Breast epithelium (tissue), 4 donors: ENCODE measurements around the gene FN3K. TPM values are rescaled to one million over a fixed set of nuclear protein-coding genes. Genes with fewer than 3 reads are reported as not detected.

ENCODE experiments used
- DNase-seq, 2 donors: peaks; one replicate each; pipeline ENCODE4 v3.0.0-alpha.2; 2019; ENCODE audit warnings: low spot score in 2 of 2
- H3K27ac ChIP-seq, 2 donors: fragments of 200-600 bp; sonication (generic) in 1 of 2; one replicate each; pipeline ENCODE4 v1.5.1; 2016 to 2019; ENCODE audit warnings: mild to moderate bottlenecking in 1 of 2
- H3K27me3 ChIP-seq, 2 donors: fragments of 200-600 bp; sonication (generic) in 1 of 2; one replicate each; pipeline versions ENCODE4 v1.5.1 to v1.6.0; 2017 to 2019; ENCODE audit warnings: control low read depth in 1 of 2, mild to moderate bottlenecking in 1 of 2
- H3K36me3 ChIP-seq: fragments of 200-600 bp; one replicate; pipeline ENCODE4 v1.5.1; 2019
- H3K4me1 ChIP-seq, 2 donors: fragments of 200-600 bp; sonication (generic); one replicate each; pipeline ENCODE4 v1.5.1; 2016 to 2019; ENCODE audit warnings: control low read depth in 1 of 2
- H3K4me3 ChIP-seq, 3 donors: fragments of 200-600 bp; sonication (generic); 1 replicate in 2 of 3; 2 replicates in 1 of 3; pipeline ENCODE4 v1.5.1; 2016 to 2019; ENCODE audit warnings: mild to moderate bottlenecking in 3 of 3, moderate library complexity in 2 of 3
- H3K9me3 ChIP-seq, 2 donors: fragments of 200-600 bp; sonication (generic) in 1 of 2; one replicate each; pipeline ENCODE4 v1.5.1; 2016 to 2019; ENCODE audit warnings: control low read depth in 1 of 2
- CTCF ChIP-seq, 3 donors: fragments of 450-650 bp; IDR thresholded peaks; one replicate each; pipeline ENCODE4 v1.5.1; 2016 to 2017; ENCODE audit warnings: antibody characterized with exemption in 3 of 3, mild to moderate bottlenecking in 3 of 3, moderate library complexity in 3 of 3
- POLR2A ChIP-seq: fragments of 450-650 bp; IDR thresholded peaks from one replicate; pipeline ENCODE4 v1.6.1; 2016; ENCODE audit warnings: antibody characterized with exemption, mild to moderate bottlenecking, moderate library complexity
- POLR2AphosphoS5 ChIP-seq, 3 donors: sonication (generic); formaldehyde crosslinking; IDR thresholded peaks; one replicate each; pipeline ENCODE4 v1.6.1; 2017; ENCODE audit warnings: antibody characterized with exemption in 3 of 3
- intact Hi-C: fragments of 100-400 bp; cut with DNase I; formaldehyde crosslinking; loops from one replicate; pipeline ENCODE4 v1.15.1; 2023; ENCODE audit warnings: low total_unique reads
- total RNA-seq, 3 donors: library from RNA; depleted of rRNA; stranded (reverse); fragments of >200 nt; gene quantifications; one replicate each; pipeline ENCODE4 v1.1.0, GENCODE V29; 2016

FN3K gene
- total RNA-seq, 3 donors from 2014 or later = 4.5 to 9.4 (median 7.2) TPM

- DNase-seq = no peak
- no peaks in the 10 kb centered on the region for H3K9me3 ChIP-seq
- H3K36me3 ChIP-seq = peaks cover 3% of the 10 kb centered on the region
- TF ChIP-seq POLR2A (no peak), CTCF (IDR thresholded peaks at IDR 0.05) (no peak)
- intact Hi-C loops = no loop called here
- H3K4me3 ChIP-seq = no peak overlapping the region
- H3K27ac ChIP-seq = no peak overlapping the region
- no peaks in the 10 kb centered on the region for H3K27me3 ChIP-seq
- H3K4me1 ChIP-seq = peaks cover 4 to 6% of the 10 kb centered on the region in 2 donors
Measured at GRCh38 chr17:82722341-82723013, 12.9 kb upstream of the FN3K start.

GRCh38 chr17:82723169-82723807, 12.1 kb upstream of the FN3K start:
- Histone ChIP-seq H3K27ac (no peak overlapping the region), H3K27me3 (no peaks in the 10 kb centered on the region), H3K4me1 (no peaks in the 10 kb centered on the region), H3K4me3 (no peak overlapping the region), H3K9me3 (no peaks in the 10 kb centered on the region), H3K36me3 (peaks cover 3% of the 10 kb centered on the region)
- no peak for DNase-seq
- TF ChIP-seq POLR2A (no peak), CTCF (IDR thresholded peaks at IDR 0.05) (no peak), POLR2AphosphoS5 (IDR thresholded peaks at IDR 0.05) (no peak)
- intact Hi-C loops = no loop called here

- TF ChIP-seq POLR2A = no peak
- TF ChIP-seq CTCF (IDR thresholded peaks at IDR 0.05) = no peak
- TF ChIP-seq POLR2AphosphoS5 (IDR thresholded peaks at IDR 0.05) = no peak
- Histone ChIP-seq H3K9me3 (no peaks in the 10 kb centered on the region), H3K4me1 (no peaks in the 10 kb centered on the region), H3K4me3 (no peak overlapping the region), H3K27me3 (no peaks in the 10 kb centered on the region), H3K27ac (no peak overlapping the region), H3K36me3 (peaks cover 3% of the 10 kb centered on the region)
- DNase-seq = no peak
- intact Hi-C loops = no loop called here
Measured at GRCh38 chr17:82726427-82726826, 9.0 kb upstream of the FN3K start.

DNA sequence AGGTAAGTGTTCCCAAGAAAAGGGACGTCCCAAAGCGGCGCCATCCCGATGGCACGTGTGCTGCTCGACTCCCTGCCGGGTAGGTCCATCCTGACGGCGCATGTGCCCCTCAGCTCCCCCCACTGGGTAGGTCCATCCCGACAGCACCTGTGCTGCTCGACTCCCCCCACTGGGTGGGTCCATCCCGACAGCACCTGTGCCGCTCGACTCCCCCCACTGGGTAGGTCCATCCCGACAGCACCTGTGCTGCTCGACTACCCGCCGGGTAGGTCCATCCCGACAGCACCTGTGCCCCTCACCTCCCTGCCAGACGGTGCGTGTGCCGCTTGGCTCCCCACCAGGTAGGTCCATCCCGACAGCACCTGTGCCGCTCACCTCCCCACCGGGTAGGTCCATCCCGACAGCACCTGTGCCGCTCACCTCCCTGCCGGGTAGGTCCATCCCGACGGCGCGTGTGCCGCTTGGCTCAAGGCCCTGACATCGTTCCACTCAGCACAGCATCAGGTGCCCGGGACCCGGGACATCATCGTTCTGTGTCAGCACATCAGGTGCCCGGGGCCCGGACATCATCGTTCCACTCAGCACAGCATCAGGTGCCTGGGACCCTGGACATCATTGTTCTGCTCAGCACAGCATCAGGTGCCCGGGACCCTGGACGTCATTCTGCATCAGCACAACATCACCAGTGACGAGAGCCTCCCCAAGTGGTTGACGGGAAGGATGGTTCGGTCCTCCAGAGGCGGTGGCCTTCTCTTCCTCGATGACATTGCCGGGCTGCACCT, 5.7 kb upstream of the FN3K start:
- no peak for DNase-seq
- H3K4me3 ChIP-seq = no peak overlapping the region
- no peak overlapping the region for H3K27ac ChIP-seq
- no peak for TF ChIP-seq CTCF (IDR thresholded peaks at IDR 0.05)
- no peaks in the 10 kb centered on the region for H3K9me3 ChIP-seq
- H3K27me3 ChIP-seq = no peaks in the 10 kb centered on the region
- intact Hi-C loops = no loop called here
- H3K4me1 ChIP-seq = no peaks in the 10 kb centered on the region
- no peaks in the 10 kb centered on the region for H3K36me3 ChIP-seq

GRCh38 chr17:82732118-82732743, 3.2 kb upstream of the FN3K start:
- Histone ChIP-seq H3K27me3 (no peaks in the 10 kb centered on the region), H3K36me3 (no peaks in the 10 kb centered on the region), H3K9me3 (no peaks in the 10 kb centered on the region), H3K4me3 (no peak overlapping the region), H3K27ac (no peak overlapping the region), H3K4me1 (peaks cover 6 to 7% of the 10 kb centered on the region in 2 donors)
- TF ChIP-seq CTCF (IDR thresholded peaks at IDR 0.05) (no peak), POLR2A (no peak), POLR2AphosphoS5 (IDR thresholded peaks at IDR 0.05) (no peak)
- DNase-seq = no peak
- intact Hi-C loops = no loop called here
